ENCODE results near the gene EPB41.

EPB41 gene

GRCh38 chr1:29133861-29134694, 219.7 kb downstream of the EPB41 start:
- H3K27ac ChIP-seq: no peak overlapping the region
- DNase-seq (ENCODE audit: low spot score): no peak
- POLR2A ChIA-PET (ENCODE audit: low non-redundant PET): no interaction called here
- CTCF ChIA-PET: interaction anchor here (0.6 to 1.1 kb wide), 2 partner anchors 12 to 618 kb away, joined by 4 to 6 read pairs; no protein-coding TSS in a partner anchor
- TF ChIP-seq CTCF (conservative IDR thresholded peaks at IDR 0.05; ENCODE audit: low read depth): no peak

GRCh38 chr1:29134695-29135028, 220.3 kb downstream of the EPB41 start:
- CTCF ChIA-PET: interaction anchor here (0.6 kb wide), 1 partner anchor 618 kb away, joined by 4 read pairs; no protein-coding TSS in a partner anchor
- TF ChIP-seq CTCF (conservative IDR thresholded peaks at IDR 0.05; ENCODE audit: low read depth): no peak
- DNase-seq (ENCODE audit: low spot score): no peak
- POLR2A ChIA-PET (ENCODE audit: low non-redundant PET): no interaction called here
- H3K27ac ChIP-seq: no peak overlapping the region

- POLR2A ChIA-PET (ENCODE audit: low non-redundant PET): interaction anchor here (0.7 kb wide), 1 partner anchor 60 kb away, joined by 5 read pairs; no protein-coding TSS in a partner anchor
- no peak for DNase-seq (ENCODE audit: low spot score)
Observed at GRCh38 chr1:29136391-29136915, 222.1 kb downstream of the EPB41 start.

GRCh38 chr1:29142714-29143113, 228.3 kb downstream of the EPB41 start:
- TF ChIP-seq CTCF (conservative IDR thresholded peaks at IDR 0.05; ENCODE audit: low read depth): no peak
- POLR2A ChIA-PET (ENCODE audit: low non-redundant PET): no interaction called here
- CTCF ChIA-PET: interaction anchor here (1.0 kb wide), 1 partner anchor 18 kb away, joined by 3 read pairs; no protein-coding TSS in a partner anchor
- no peak overlapping the region for H3K27ac ChIP-seq
- DNase-seq (ENCODE audit: low spot score): no peak

More at GRCh38 chr1:29136391-29136915, 222.1 kb downstream of the EPB41 start:
- H3K27ac ChIP-seq: no peak overlapping the region
- no peak for TF ChIP-seq CTCF (conservative IDR thresholded peaks at IDR 0.05; ENCODE audit: low read depth)
- CTCF ChIA-PET: no interaction called here

GRCh38 chr1:29144178-29144577, 229.8 kb downstream of the EPB41 start:
- CTCF ChIA-PET: no interaction called here
- POLR2A ChIA-PET (ENCODE audit: low non-redundant PET): no interaction called here

More at GRCh38 chr1:29144178-29144577, 229.8 kb downstream of the EPB41 start:
- DNase-seq (ENCODE audit: low spot score): no peak
- no peak overlapping the region for H3K27ac ChIP-seq
- no peak for TF ChIP-seq CTCF (conservative IDR thresholded peaks at IDR 0.05; ENCODE audit: low read depth)

Measured in RWPE1 (cell line).